Measurements from ENCODE around the gene NAA10. TPM values are rescaled to one million over a fixed set of nuclear protein-coding genes. Genes with fewer than 3 reads are reported as not detected.

NAA10 gene
- total and polyA plus RNA-seq, 2 of the 13 experiments (the other 11 are each of a cell fraction or from before 2014, with no cell fraction given): 49.2 to 51.7 TPM

- TF ChIP-seq DMAP1 (CRISPR knock-in tag; IDR thresholded peaks at IDR 0.05) (peak; percentile 41; the same call in 1 of the 2 replicates), SRF (IDR thresholded peaks at IDR 0.05; ENCODE audit: low read depth, low read length) (no peak), NR2F2 (IDR thresholded peaks at IDR 0.05; ENCODE audit: borderline replicate concordance, low read depth) (no peak), RELA (CRISPR knock-in tag; IDR thresholded peaks at IDR 0.05) (no peak), PHF8 (CRISPR knock-in tag; IDR thresholded peaks at IDR 0.05) (0 out of 2 replicates have a peak, but pooled peaks have one; percentile 1), HNRNPK (IDR thresholded peaks at IDR 0.05; ENCODE audit: low read depth, low read length, poor library complexity, severe bottlenecking) (peak; percentile 24), ZNF503 (CRISPR knock-in tag; IDR thresholded peaks at IDR 0.05) (no peak), MED1 (CRISPR knock-in tag; IDR thresholded peaks at IDR 0.05) (0 out of 2 replicates have a peak, but pooled peaks have one; percentile 20), ZNF3 (CRISPR knock-in tag; IDR thresholded peaks at IDR 0.05) (no peak), MBNL3 (CRISPR knock-in tag; conservative IDR thresholded peaks at IDR 0.05) (no peak), ARID4A (CRISPR knock-in tag; IDR thresholded peaks at IDR 0.05; ENCODE audit: borderline replicate concordance) (0 out of 2 replicates have a peak, but pooled peaks have one; percentile 7), NBN (conservative IDR thresholded peaks at IDR 0.05) (no peak), CENPT (CRISPR knock-in tag; IDR thresholded peaks at IDR 0.05; ENCODE audit: low read depth) (no peak), ZNF18 (CRISPR knock-in tag; IDR thresholded peaks at IDR 0.05; ENCODE audit: insufficient replicate concordance) (no peak), BRF2 (CRISPR knock-in tag; IDR thresholded peaks at IDR 0.05) (no peak), MNT (IDR thresholded peaks at IDR 0.05) (peak; percentile 61), NR2F1 (CRISPR knock-in tag; IDR thresholded peaks at IDR 0.05) (peak in 1 of 2 experiments; percentile 55; a peak in 1 of 4 replicates), ZNF691 (CRISPR knock-in tag; IDR thresholded peaks at IDR 0.05; ENCODE audit: borderline replicate concordance, low read depth) (no peak)
Observed at GRCh38 chrX:153935326-153935851, 552 bp upstream of the NAA10 start (continued).
